LNCAP (cell line): ENCODE measurements around the gene KRT76.

Source experiments
- TF ChIP-seq, protein P1 (sequence below): fragments of 450-650 bp; IDR thresholded peaks from 2 replicates; pipeline ENCODE4 v1.5.1; 2017; ENCODE audit warnings: mild to moderate bottlenecking

Gene KRT76

DNA sequence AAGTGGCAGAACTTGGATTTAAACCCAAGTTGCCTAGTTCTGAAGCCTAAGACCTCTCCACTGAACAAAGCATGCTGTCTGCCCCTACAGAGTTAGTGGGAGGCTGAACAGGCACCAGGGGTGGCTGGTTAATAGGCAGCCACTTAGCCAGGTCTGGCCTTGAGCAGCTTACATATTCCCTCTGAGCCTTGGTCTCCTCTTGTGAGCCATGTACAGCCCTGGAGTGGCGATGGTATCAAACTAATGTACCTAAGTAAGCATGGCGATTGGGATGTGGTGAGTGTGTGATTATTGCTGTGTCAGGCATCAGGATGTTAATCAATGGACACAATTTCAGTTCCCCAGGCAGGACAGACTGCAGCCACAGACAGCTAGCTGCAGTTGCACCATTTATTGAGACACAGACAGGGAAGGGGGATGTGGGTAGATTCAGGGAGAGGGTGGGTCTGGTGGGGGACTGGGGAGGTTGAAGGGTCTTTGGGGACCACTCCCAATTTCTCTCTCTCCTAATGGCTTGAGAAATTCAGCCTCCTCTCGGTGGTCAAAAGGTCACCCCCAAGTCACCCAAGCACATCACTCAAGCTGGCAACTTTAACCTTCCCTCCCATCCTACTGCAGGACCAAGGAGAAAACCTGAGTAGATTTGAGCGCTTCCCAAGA, 44.1 kb upstream of the KRT76 start:
- TF ChIP-seq, protein P1, sequence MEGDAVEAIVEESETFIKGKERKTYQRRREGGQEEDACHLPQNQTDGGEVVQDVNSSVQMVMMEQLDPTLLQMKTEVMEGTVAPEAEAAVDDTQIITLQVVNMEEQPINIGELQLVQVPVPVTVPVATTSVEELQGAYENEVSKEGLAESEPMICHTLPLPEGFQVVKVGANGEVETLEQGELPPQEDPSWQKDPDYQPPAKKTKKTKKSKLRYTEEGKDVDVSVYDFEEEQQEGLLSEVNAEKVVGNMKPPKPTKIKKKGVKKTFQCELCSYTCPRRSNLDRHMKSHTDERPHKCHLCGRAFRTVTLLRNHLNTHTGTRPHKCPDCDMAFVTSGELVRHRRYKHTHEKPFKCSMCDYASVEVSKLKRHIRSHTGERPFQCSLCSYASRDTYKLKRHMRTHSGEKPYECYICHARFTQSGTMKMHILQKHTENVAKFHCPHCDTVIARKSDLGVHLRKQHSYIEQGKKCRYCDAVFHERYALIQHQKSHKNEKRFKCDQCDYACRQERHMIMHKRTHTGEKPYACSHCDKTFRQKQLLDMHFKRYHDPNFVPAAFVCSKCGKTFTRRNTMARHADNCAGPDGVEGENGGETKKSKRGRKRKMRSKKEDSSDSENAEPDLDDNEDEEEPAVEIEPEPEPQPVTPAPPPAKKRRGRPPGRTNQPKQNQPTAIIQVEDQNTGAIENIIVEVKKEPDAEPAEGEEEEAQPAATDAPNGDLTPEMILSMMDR, result no peak

- TF ChIP-seq, protein P1, result no peak
Measured at GRCh38 chr12:52820521-52820920, 43.4 kb upstream of the KRT76 start.

DNA sequence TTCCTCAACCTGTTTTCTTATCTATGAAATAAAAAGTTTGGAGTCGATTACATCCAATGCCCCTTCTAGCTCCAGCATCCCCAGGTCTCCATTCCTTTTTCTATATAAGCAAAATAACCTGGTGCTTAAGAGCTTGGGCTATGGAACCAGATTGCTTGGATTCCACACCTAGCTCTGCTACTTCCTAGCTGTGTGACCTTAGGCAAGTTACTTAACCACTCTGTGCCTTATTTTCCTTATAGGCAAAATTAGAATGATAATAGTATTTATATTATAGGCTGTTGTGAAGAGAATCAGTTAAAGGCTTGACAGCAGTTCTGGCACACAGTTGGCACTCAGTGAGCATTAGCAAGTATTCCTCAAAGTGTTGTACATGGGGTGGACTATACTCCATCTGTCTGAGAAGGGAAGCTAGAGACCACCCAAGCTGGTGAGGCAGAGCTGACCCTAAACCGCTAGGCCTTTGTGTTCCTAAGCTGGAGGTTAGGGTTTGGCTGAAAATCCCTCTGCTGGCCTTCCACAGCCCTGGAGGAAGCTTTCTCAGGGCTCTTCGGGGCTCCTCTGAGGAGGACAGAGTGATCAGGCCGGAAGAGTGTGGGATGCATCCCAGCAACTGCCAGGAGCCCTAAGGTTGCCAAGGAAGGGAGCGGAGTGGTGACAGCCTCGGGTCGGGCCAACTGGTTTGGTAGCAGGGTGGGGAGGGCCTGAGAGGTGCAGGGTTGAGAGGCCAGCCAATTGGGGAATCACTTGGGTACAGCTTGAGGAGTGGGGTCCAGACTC, 42.8 kb upstream of the KRT76 start:
- TF ChIP-seq, protein P1, result no peak

DNA sequence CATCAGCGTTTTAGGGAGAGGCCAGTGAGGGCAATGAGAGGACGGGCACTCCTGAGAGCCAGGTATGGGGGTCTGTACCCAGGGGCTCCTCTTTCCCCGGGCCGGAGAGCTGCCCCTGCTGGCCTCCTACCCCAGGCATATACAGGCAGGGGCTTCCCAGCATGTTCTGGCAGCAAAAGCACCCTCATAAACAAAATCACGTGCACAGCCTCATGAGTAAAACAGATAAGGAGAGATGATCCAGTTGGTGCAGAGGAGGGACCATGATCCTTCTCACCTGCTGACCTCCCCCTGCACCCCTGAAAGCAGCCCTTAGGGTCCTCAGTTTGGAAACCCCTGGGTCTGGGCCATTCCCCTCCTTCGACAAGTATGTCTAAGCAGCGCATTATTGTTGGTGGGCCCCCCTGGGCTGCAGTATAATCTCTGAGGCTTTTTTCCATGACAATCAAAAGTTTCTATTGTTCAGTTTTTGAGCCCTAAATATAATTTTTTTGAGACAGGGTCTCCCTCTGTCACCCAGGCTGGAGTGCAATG, 41.8 kb upstream of the KRT76 start:
- TF ChIP-seq, protein P1, result no peak

GRCh38 chr12:52818388-52818787, 41.2 kb upstream of the KRT76 start:
- TF ChIP-seq, protein P1, result no peak

- TF ChIP-seq, protein P1, result no peak
Measured at GRCh38 chr12:52817699-52818238, 40.6 kb upstream of the KRT76 start.

- TF ChIP-seq, protein P1, result no peak
Measured at GRCh38 chr12:52817003-52817698, 40.0 kb upstream of the KRT76 start.
